Esophagus squamous epithelium (tissue), 5 donors: Measurements from ENCODE around the gene IRF9. TPM values are rescaled to one million over a fixed set of nuclear protein-coding genes. Genes with fewer than 3 reads are reported as not detected.

Experiments used
- DNase-seq: peaks from one replicate; lab custom pipeline; 2025; lab: John Stamatoyannopoulos, UW
- H3K27ac ChIP-seq, 4 donors: fragments of 200-600 bp; sonication (generic); one replicate each; pipeline ENCODE4 v1.5.1; 2016 to 2019; ENCODE audit warnings: mild to moderate bottlenecking in 1 of 4
- H3K27me3 ChIP-seq, 4 donors: fragments of 200-600 bp; sonication (generic); 1 replicate in 3 of 4; 2 replicates in 1 of 4; pipeline versions ENCODE4 v1.5.1 to v1.6.0; 2017 to 2021; ENCODE audit warnings: antibody characterized with exemption in 1 of 4
- H3K36me3 ChIP-seq, 3 donors: fragments of 200-600 bp; sonication (generic); one replicate each; pipeline ENCODE4 v1.5.1; 2016 to 2019
- H3K4me1 ChIP-seq, 3 donors: fragments of 200-600 bp; sonication (generic); one replicate each; pipeline ENCODE4 v1.5.1; 2017 to 2019
- H3K4me3 ChIP-seq, 4 donors: fragments of 200-600 bp; sonication (generic); 1 replicate in 3 of 4; 2 replicates in 1 of 4; pipeline ENCODE4 v1.5.1; 2016 to 2019; ENCODE audit warnings: mild to moderate bottlenecking in 2 of 4, moderate library complexity in 1 of 4
- H3K9me3 ChIP-seq, 3 donors: fragments of 200-600 bp; sonication (generic); one replicate each; pipeline ENCODE4 v1.5.1; 2016 to 2019
- POLR2A ChIP-seq, 4 donors: fragments of 450-650 bp; IDR thresholded peaks; one replicate each; pipeline ENCODE4 v1.6.1; 2017; ENCODE audit warnings: antibody characterized with exemption in 4 of 4, mild to moderate bottlenecking in 4 of 4, moderate library complexity in 3 of 4
- WGBS, 2 donors: methylation state at CpG; one replicate each; pipeline ENCODE4 v1.1.5; 2018; 5-methylcytosine and 5-hydroxymethylcytosine counted together
- intact Hi-C: fragments of 100-400 bp; cut with DNase I; formaldehyde crosslinking; loops from one replicate; pipeline ENCODE4 v1.15.0; 2022
- total RNA-seq, 4 donors: library from RNA; depleted of rRNA; stranded (reverse); fragments of >200 nt; gene quantifications; one replicate each; pipeline ENCODE4 v1.1.0, GENCODE V29; 2016
- TF ChIP-seq, protein P1 (sequence below), 6 experiments: fragments of 450-650 bp in 4 of 6; fragments of 200-600 bp in 2 of 6; sonication (generic) in 2 of 6; IDR thresholded peaks; one replicate each; pipeline ENCODE4 v1.5.1; 2016 to 2019; ENCODE audit warnings: antibody characterized with exemption in 6 of 6, mild to moderate bottlenecking in 4 of 6, moderate library complexity in 4 of 6
- donor health status: DM: yes; HTN: yes; CAD: no.

The IRF9 gene
- total RNA-seq, 4 donors from 2014 or later = 21.9 to 52.2 (median 45.9) TPM

DNA sequence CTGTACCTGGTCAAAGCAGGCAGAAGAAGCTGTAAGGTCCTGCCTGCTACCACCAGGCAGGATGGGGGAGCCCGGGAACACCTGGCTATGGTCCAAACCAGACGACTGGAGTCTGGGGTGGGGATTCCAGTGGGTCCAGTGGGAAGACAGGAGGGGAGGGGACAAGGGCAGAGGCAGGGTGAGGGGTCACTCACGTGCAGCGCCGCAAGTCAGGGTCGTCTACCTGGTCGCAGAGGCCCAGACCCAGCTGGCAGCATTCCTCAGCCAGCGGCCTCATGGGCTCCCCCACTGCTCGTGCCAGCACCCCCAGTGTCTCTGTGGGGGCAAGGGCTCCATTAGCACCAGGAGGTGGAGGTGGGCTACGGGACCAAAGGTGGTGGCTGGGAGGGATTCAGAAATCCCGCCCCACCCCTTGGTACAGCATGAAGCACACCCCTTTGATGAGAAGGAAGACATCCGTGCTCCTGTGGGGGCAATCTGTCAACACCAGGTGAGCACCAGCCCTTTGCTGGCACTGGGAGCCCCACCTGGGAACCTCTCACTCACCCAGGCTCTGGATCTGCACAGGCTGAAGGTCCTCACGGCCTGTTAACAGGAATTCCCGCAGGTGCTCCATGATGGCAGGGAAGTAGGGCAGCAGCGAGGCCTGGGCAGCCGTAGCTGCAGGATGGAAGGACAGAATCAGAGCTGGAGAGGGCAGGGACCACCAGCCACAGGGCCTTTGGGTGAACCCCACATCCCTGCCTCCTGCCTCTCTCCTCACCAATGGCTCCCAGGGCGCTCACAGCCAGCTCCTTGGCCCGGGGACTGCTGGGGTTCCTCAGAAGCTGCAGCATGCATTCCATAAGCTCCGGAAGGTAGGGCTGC lies 23.3 kb downstream of the IRF9 start:
- WGBS, 2 donors = 84 to 85% methylated on average over 8 to 12 of the region's 19 CpGs
- Histone ChIP-seq H3K36me3 (peaks cover 41 to 81% (median 43%) of the 10 kb centered on the region in 3 donors), H3K4me3 (no peak overlapping the region), H3K4me1 (peaks cover 3 to 34% (median 25%) of the 10 kb centered on the region in 3 donors), H3K9me3 (no peaks in the 10 kb centered on the region), H3K27ac (no peak overlapping the region), H3K27me3 (no peaks in the 10 kb centered on the region)
- no peak for TF ChIP-seq POLR2A (IDR thresholded peaks at IDR 0.05)
- TF ChIP-seq, protein P1, sequence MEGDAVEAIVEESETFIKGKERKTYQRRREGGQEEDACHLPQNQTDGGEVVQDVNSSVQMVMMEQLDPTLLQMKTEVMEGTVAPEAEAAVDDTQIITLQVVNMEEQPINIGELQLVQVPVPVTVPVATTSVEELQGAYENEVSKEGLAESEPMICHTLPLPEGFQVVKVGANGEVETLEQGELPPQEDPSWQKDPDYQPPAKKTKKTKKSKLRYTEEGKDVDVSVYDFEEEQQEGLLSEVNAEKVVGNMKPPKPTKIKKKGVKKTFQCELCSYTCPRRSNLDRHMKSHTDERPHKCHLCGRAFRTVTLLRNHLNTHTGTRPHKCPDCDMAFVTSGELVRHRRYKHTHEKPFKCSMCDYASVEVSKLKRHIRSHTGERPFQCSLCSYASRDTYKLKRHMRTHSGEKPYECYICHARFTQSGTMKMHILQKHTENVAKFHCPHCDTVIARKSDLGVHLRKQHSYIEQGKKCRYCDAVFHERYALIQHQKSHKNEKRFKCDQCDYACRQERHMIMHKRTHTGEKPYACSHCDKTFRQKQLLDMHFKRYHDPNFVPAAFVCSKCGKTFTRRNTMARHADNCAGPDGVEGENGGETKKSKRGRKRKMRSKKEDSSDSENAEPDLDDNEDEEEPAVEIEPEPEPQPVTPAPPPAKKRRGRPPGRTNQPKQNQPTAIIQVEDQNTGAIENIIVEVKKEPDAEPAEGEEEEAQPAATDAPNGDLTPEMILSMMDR (IDR thresholded peaks at IDR 0.05) = no peak
- intact Hi-C loops = no loop called here
- DNase-seq = no peak

DNA sequence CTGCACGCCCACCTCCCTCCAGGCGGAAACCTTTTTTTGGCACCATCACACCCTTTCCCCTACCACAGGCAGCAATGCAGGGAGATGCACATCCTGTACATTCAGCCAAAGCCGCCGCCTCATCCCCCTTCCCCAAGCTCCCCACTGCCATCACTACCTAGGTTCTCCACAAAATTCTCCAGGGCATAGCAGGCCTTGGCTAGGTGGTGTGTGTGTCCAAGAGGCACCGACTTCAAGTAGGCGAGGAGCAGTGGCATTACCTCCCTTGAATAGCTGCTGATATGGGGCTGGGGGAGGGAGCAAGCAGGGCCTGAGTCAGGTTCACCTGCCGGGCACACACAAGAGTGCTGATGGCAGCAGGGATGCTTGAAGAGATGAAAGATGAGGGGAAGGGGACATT lies 24.0 kb downstream of the IRF9 start:
- no peaks in the 10 kb centered on the region for H3K9me3 ChIP-seq
- intact Hi-C loops = no loop called here
- no peaks in the 10 kb centered on the region for H3K27me3 ChIP-seq
- TF ChIP-seq, protein P1 (IDR thresholded peaks at IDR 0.05) = no peak
- no peak for TF ChIP-seq POLR2A (IDR thresholded peaks at IDR 0.05)
- H3K27ac ChIP-seq = no peak overlapping the region
- 93 to 96% methylated on average over 3 to 4 of the region's 7 CpGs for WGBS, 2 donors
- H3K4me3 ChIP-seq = no peak overlapping the region
- DNase-seq = no peak
- H3K36me3 ChIP-seq = peaks cover 37 to 80% (median 37%) of the 10 kb centered on the region in 3 donors
- H3K4me1 ChIP-seq = peaks cover 3 to 31% (median 20%) of the 10 kb centered on the region in 3 donors

DNA sequence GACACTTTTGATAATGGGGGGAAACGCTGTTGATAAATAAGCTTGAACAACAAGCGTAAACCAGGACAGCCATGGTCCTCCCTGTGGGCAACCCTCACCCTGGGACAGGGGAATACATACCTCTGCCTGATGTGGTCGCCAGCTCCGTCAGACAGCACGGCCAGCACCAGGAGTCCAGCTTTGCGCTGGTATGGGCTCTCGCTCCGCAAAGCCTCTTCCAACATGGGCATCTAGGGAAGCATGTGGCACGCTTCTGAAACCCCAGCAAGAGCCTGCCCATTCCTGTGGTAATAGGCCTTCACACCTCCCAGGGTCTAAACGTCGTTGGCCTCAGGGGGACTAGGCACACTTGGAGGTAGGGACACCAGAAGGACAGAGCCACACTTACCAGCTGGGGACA lies 24.7 kb downstream of the IRF9 start:
- intact Hi-C loops = no loop called here
- 89% methylated on average over 9 to 11 of the region's 11 CpGs for WGBS, 2 donors
- no peak overlapping the region for H3K27ac ChIP-seq

DNA sequence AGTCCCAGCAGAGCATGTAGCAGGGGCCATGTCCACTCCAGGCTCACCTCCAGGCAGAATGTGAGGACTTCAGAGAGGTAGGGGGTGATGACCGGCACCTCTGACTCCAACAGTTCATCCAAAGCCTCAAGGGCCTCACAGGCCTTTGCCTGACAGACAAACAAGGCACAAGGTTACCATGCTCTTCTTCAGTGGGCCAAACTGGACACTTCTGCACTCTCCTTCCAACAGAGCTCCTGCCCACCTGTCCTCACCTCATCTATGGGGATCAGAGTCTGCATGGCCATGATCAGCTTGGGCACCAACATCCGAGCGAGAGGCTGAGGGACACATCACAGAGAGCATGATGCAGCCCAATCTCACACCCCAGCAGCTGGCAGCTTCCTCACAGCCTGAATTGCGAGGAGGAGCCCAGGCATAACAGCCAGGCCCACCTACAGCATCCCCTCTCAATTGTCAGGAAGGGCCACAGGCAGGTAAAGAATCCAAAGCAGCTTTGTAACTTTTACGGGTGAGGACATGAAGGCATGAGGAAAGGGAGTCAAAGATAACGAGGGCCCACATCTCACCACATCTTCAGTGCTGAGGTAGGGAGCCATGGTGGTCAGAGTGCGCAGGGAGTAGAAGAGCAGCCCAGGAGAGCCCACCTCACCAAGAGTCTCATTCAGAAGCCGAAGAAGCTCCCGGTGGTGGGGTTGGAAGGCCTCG lies 25.9 kb downstream of the IRF9 start:
- 81 to 90% methylated on average over 6 to 7 of the region's 10 CpGs for WGBS, 2 donors
- intact Hi-C loops = no loop called here
- Histone ChIP-seq H3K27me3 (no peaks in the 10 kb centered on the region), H3K4me1 (peaks cover 3 to 29% (median 15%) of the 10 kb centered on the region in 3 donors), H3K27ac (no peak overlapping the region), H3K36me3 (peaks cover 25 to 78% (median 39%) of the 10 kb centered on the region in 3 donors), H3K4me3 (peak overlapping the region in 1 of 4 donors; percentile 86), H3K9me3 (no peaks in the 10 kb centered on the region)
- no peak for DNase-seq
- TF ChIP-seq POLR2A (IDR thresholded peaks at IDR 0.05) = no peak
- TF ChIP-seq, protein P1 (IDR thresholded peaks at IDR 0.05) = no peak

More for the DNA sequence above, 24.7 kb downstream of the IRF9 start:
- no peak overlapping the region for H3K4me3 ChIP-seq
- H3K4me1 ChIP-seq = peaks cover 3 to 24% (median 15%) of the 10 kb centered on the region in 3 donors
- DNase-seq = no peak
- no peaks in the 10 kb centered on the region for H3K9me3 ChIP-seq
- no peaks in the 10 kb centered on the region for H3K27me3 ChIP-seq
- TF ChIP-seq, protein P1 (IDR thresholded peaks at IDR 0.05) = no peak
- no peak for TF ChIP-seq POLR2A (IDR thresholded peaks at IDR 0.05)
- H3K36me3 ChIP-seq = peaks cover 29 to 79% (median 37%) of the 10 kb centered on the region in 3 donors
